Sigmoid colon (tissue), 4 donors: ENCODE results near the gene UBL4A.

Source experiments
- POLR2A ChIP-seq, 2 donors: fragments of 450-650 bp; IDR thresholded peaks; one replicate each; pipeline ENCODE4 v1.6.1; 2016; ENCODE audit warnings: antibody characterized with exemption in 2 of 2, mild to moderate bottlenecking in 2 of 2, moderate library complexity in 2 of 2
- POLR2AphosphoS5 ChIP-seq, 4 donors: sonication (generic); formaldehyde crosslinking; IDR thresholded peaks; one replicate each; pipeline ENCODE4 v1.6.1; 2017; ENCODE audit warnings: antibody characterized with exemption in 4 of 4

DNA sequence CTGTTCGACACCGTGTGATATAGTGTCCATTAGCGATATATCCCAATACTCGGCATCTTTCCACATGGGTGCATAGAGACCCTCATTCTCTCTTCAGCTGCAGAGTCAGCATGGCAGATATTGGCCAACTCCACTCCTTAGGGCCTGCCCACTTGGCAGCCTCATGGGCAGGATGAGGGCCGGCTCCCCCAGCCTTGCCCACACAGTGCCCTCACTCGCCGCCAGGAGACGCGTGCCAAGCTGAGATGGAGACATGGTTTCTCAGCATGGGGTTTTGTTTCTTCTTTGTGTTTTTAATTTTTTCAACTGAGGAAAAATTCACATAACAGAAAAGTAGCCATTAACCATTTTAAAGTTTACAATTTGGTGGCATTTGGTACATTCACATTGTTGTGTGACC is 33.6 kb downstream of the UBL4A start:
- TF ChIP-seq POLR2A (IDR thresholded peaks at IDR 0.05) = no peak
- TF ChIP-seq POLR2AphosphoS5 (IDR thresholded peaks at IDR 0.05) = no peak
